H9 (cell line): ENCODE measurements around the gene FGF12. TPM values are rescaled to one million over a fixed set of nuclear protein-coding genes. Genes with fewer than 3 reads are reported as not detected.

Source experiments
- DNase-seq: peaks from one replicate; pipeline ENCODE4 v3.0.0-alpha.2; 2017
- H2AFZ ChIP-seq: one replicate; pipeline ENCODE4 v1.6.1; 2013; ENCODE audit warnings: mild to moderate bottlenecking, low read length, control low read depth, moderate library complexity
- H2AK5ac ChIP-seq: 2 replicates; pipeline ENCODE4 v1.6.1; 2013; ENCODE audit warnings: low read length, control low read depth, mixed read lengths; ENCODE audit not compliant: insufficient read length
- H2BK120ac ChIP-seq: one replicate; pipeline ENCODE4 v1.6.1; 2013; ENCODE audit warnings: low read depth, mild to moderate bottlenecking, low read length, control low read depth, inconsistent platforms; ENCODE audit not compliant: poor library complexity, severe bottlenecking
- H2BK12ac ChIP-seq: 2 replicates; pipeline ENCODE4 v1.6.1; 2013; ENCODE audit warnings: low read length, control low read depth, mixed read lengths, low read depth; ENCODE audit not compliant: insufficient read length
- H2BK15ac ChIP-seq: 2 replicates; pipeline ENCODE4 v1.6.1; 2013; ENCODE audit warnings: low read depth, low read length, control low read depth
- H2BK20ac ChIP-seq: one replicate; pipeline ENCODE4 v1.6.1; 2013; ENCODE audit warnings: low read depth, mild to moderate bottlenecking, low read length, control low read depth, inconsistent platforms; ENCODE audit not compliant: poor library complexity, severe bottlenecking
- H2BK5ac ChIP-seq: 2 replicates; pipeline ENCODE4 v1.6.1; 2013; ENCODE audit warnings: low read length, control low read depth, mixed read lengths; ENCODE audit not compliant: insufficient read length
- H3K14ac ChIP-seq: 2 replicates; pipeline ENCODE4 v1.6.1; 2013; ENCODE audit warnings: low read length, control low read depth; ENCODE audit not compliant: insufficient read depth
- H3K18ac ChIP-seq: 2 replicates; pipeline ENCODE4 v1.6.1; 2013; ENCODE audit warnings: low read depth, mild to moderate bottlenecking, mixed read lengths, low read length, control low read depth; ENCODE audit not compliant: insufficient read length
- H3K23ac ChIP-seq: 2 replicates; pipeline ENCODE4 v1.6.1; 2013; ENCODE audit warnings: low read length, control low read depth, mixed read lengths, low read depth; ENCODE audit not compliant: insufficient read length
- H3K23me2 ChIP-seq: 2 replicates; pipeline ENCODE4 v1.6.1; 2013; ENCODE audit warnings: low read depth, mild to moderate bottlenecking, mixed read lengths, low read length, control low read depth; ENCODE audit not compliant: insufficient read length, poor library complexity, severe bottlenecking
- H3K27ac ChIP-seq: 2 replicates; pipeline ENCODE4 v1.5.1; 2013; ENCODE audit warnings: low read length, control low read depth, mixed read lengths, low read depth; ENCODE audit not compliant: insufficient read length
- H3K27me3 ChIP-seq: 2 replicates; pipeline ENCODE4 v1.6.1; 2013; ENCODE audit warnings: low read length, control low read depth, inconsistent platforms; ENCODE audit not compliant: insufficient read depth
- H3K4ac ChIP-seq: 2 replicates; pipeline ENCODE4 v1.6.1; 2013; ENCODE audit warnings: low read depth, mild to moderate bottlenecking, control low read depth, inconsistent platforms, low read length, moderate library complexity
- H3K4me1 ChIP-seq: 2 replicates; pipeline ENCODE4 v1.6.1; 2013; ENCODE audit warnings: low read length, control low read depth, inconsistent platforms; ENCODE audit not compliant: insufficient read depth
- H3K4me2 ChIP-seq: 2 replicates; pipeline ENCODE4 v1.6.1; 2013; ENCODE audit warnings: low read length, control low read depth, mixed read lengths; ENCODE audit not compliant: insufficient read length, insufficient read depth
- H3K56ac ChIP-seq: 2 replicates; pipeline ENCODE4 v1.6.1; 2013; ENCODE audit warnings: low read depth, mild to moderate bottlenecking, mixed read lengths, low read length, control low read depth; ENCODE audit not compliant: insufficient read length
- H3K79me1 ChIP-seq: 2 replicates; pipeline ENCODE4 v1.6.1; 2013; ENCODE audit warnings: low read depth, mild to moderate bottlenecking, moderate library complexity, low read length, control low read depth, inconsistent platforms; ENCODE audit not compliant: insufficient read depth, poor library complexity, severe bottlenecking
- H3K79me2 ChIP-seq: 2 replicates; pipeline ENCODE4 v1.6.1; 2013; ENCODE audit warnings: low read length, control low read depth, inconsistent platforms; ENCODE audit not compliant: insufficient read depth
- H3K9ac ChIP-seq: 2 replicates; pipeline ENCODE4 v1.6.1; 2013; ENCODE audit warnings: low read length, control low read depth, mixed read lengths; ENCODE audit not compliant: insufficient read length; ENCODE audit errors: extremely low read depth
- H3K9me3 ChIP-seq: one replicate; pipeline ENCODE4 v1.6.1; 2013; ENCODE audit warnings: low read depth, low read length, inconsistent platforms; ENCODE audit not compliant: control insufficient read depth
- H3T11ph ChIP-seq: one replicate; pipeline ENCODE4 v1.6.1; 2013; ENCODE audit warnings: mild to moderate bottlenecking, low read length, control low read depth, inconsistent platforms
- H4K20me1 ChIP-seq: one replicate; pipeline ENCODE4 v1.6.1; 2013; ENCODE audit not compliant: control insufficient read depth, insufficient read length, insufficient read depth
- H4K5ac ChIP-seq: 2 replicates; pipeline ENCODE4 v1.6.1; 2013; ENCODE audit warnings: low read depth, mild to moderate bottlenecking, mixed read lengths, low read length, control low read depth; ENCODE audit not compliant: insufficient read length
- H4K8ac ChIP-seq: replicated peaks from 2 replicates; pipeline ENCODE4 v1.6.1; 2013; ENCODE audit warnings: low read length, control low read depth, mixed read lengths, low read depth; ENCODE audit not compliant: insufficient read length
- H4K91ac ChIP-seq: 2 replicates; pipeline ENCODE4 v1.6.1; 2013; ENCODE audit warnings: low read depth, mild to moderate bottlenecking, moderate library complexity, mixed read lengths, low read length, control low read depth; ENCODE audit not compliant: insufficient read length
- H3K27ac Mint-ChIP-seq, 3 experiments: 2 replicates in 2 of 3; 3 replicates in 1 of 3; pipeline ENCODE4 v1.8.0; 2020 to 2021; ENCODE audit warnings: mixed read lengths in 3 of 3, mild to moderate bottlenecking in 1 of 3, moderate library complexity in 1 of 3
- H3K27me3 Mint-ChIP-seq: 2 replicates; pipeline ENCODE4 v1.8.0; 2021; ENCODE audit warnings: low read depth, mild to moderate bottlenecking, moderate library complexity, mixed read lengths
- H3K36me3 Mint-ChIP-seq, 3 experiments: 2 replicates in 2 of 3; 3 replicates in 1 of 3; pipeline ENCODE4 v1.8.0; 2020 to 2021; ENCODE audit warnings: low read depth in 3 of 3, mixed read lengths in 3 of 3; ENCODE audit not compliant: insufficient read depth in 1 of 3
- H3K4me1 Mint-ChIP-seq, 2 experiments: 2 replicates each; pipeline ENCODE4 v1.8.0; 2020; ENCODE audit warnings: mixed read lengths in 2 of 2
- H3K4me3 Mint-ChIP-seq, 2 experiments: 2 replicates in 1 of 2; 3 replicates in 1 of 2; pipeline ENCODE4 v1.8.0; 2020 to 2021; ENCODE audit warnings: mild to moderate bottlenecking in 2 of 2, mixed read lengths in 2 of 2, moderate library complexity in 1 of 2
- H3K9me3 Mint-ChIP-seq, 2 experiments: 2 replicates in 1 of 2; 3 replicates in 1 of 2; pipeline ENCODE4 v1.8.0; 2020; ENCODE audit warnings: mild to moderate bottlenecking in 2 of 2, mixed read lengths in 2 of 2, moderate library complexity in 1 of 2
- CTCF ChIP-seq: fragments of 200-600 bp; sonication (generic); conservative IDR thresholded peaks from 3 replicates; pipeline ENCODE4 v1.8.0; 2021; ENCODE audit warnings: antibody characterized with exemption, mild to moderate bottlenecking
- WGBS: extraction: QIAGEN DNeasy Blood & Tissue Kit; methylation state at CpG from one replicate; pipeline ENCODE4 v1.1.7; 2013; ENCODE audit warnings: missing lambda C conversion rate, low lambda C conversion rate, mixed read lengths; ENCODE audit not compliant: insufficient read length; ENCODE audit errors: extremely low coverage; 5-methylcytosine and 5-hydroxymethylcytosine counted together
- total RNA-seq: library from RNA; stranded (reverse); gene quantifications from 2 replicates; pipeline ENCODE4 v1.2.1, GENCODE V29; 2021

Gene FGF12
- total RNA-seq, 1 experiment from 2014 or later = 5.6 TPM

DNA sequence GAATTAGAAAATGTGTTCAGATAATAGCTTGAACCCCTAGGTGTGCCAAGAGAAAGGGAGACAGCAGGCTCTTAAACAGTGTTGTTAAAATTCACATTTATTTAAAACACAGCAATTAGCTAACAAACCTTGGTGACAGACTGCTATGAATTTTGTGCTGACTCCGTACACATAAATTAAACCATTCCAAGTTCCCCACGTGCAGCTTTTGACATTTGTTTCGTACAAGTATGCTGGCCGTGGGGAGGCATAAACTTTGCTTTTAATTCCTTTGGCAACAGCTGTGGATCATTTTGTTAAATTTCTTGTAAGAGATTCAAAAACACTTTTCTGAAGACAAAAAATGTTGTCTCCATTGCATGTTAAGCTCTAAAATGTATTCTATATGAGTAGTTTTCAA is 465.3 kb downstream of the FGF12 start:
- H3K79me1 ChIP-seq = no peaks in the 10 kb centered on the region
- H2BK120ac ChIP-seq = no peak overlapping the region
- H2AFZ ChIP-seq = no peak overlapping the region
- H3K56ac ChIP-seq = no peak overlapping the region
- no peaks in the 10 kb centered on the region for H3K79me2 ChIP-seq
- H3K4me1 ChIP-seq = no peaks in the 10 kb centered on the region
- no peak overlapping the region for H2BK12ac ChIP-seq
- no peak overlapping the region for H3K14ac ChIP-seq
- Mint-ChIP-seq H3K36me3 (no peaks in the 10 kb centered on the region), H3K9me3 (no peaks in the 10 kb centered on the region), H3K4me1 (peaks cover 4 to 6% of the 10 kb centered on the region in 2 experiments; a peak in 3 of 4 replicates), H3K27ac (peak overlapping the region in 1 of 3 experiments; percentile 1; a peak in 1 of 7 replicates), H3K4me3 (no peak overlapping the region), H3K27me3 (no peaks in the 10 kb centered on the region)
- no peak overlapping the region for H3K18ac ChIP-seq
- no peak overlapping the region for H3T11ph ChIP-seq
- no peak overlapping the region for H3K4ac ChIP-seq
- TF ChIP-seq CTCF = no peak
- no peaks in the 10 kb centered on the region for H3K23me2 ChIP-seq
- H3K27me3 ChIP-seq = no peaks in the 10 kb centered on the region
- H4K5ac ChIP-seq = no peak overlapping the region
- H4K8ac ChIP-seq = no peak overlapping the region
- H3K4me2 ChIP-seq = no peak overlapping the region
- H2BK5ac ChIP-seq = no peak overlapping the region
- no peaks in the 10 kb centered on the region for H3K9me3 ChIP-seq
- no peaks in the 10 kb centered on the region for H4K20me1 ChIP-seq
- WGBS = no CpG with 5 or more reads among the region's 4 CpGs
- H3K9ac ChIP-seq = no peak overlapping the region
- H2BK15ac ChIP-seq = no peak overlapping the region
- H2AK5ac ChIP-seq = no peak overlapping the region
- no peak for DNase-seq
- H2BK20ac ChIP-seq = no peak overlapping the region
- H4K91ac ChIP-seq = no peak overlapping the region
- H3K27ac ChIP-seq = no peak overlapping the region
- no peak overlapping the region for H3K23ac ChIP-seq
